NCI-H524 (cell line): ENCODE measurements around the gene PPP1R17.

Source experiments
- DNase-seq, 2 experiments: peaks; one replicate each; lab custom pipeline; 2025; lab: John Stamatoyannopoulos, UW

PPP1R17 gene

GRCh38 chr7:31687024-31687748, at the start of gene PPP1R17:
Gene PPP1R17, plus strand, starts transcription at chr7:31687215. Its CDS starts 5,227 bp downstream, at chr7:31692442.
- DNase-seq = peak; percentile 72 to 88

GRCh38 chr7:31640381-31640780, 46.6 kb upstream of the PPP1R17 start:
- no peak for DNase-seq

- DNase-seq = no peak
These were observed 44.3 kb upstream of the PPP1R17 start for GRCh38 chr7:31642681-31643115.

GRCh38 chr7:31646942-31647341, 40.1 kb upstream of the PPP1R17 start:
- no peak for DNase-seq

GRCh38 chr7:31647511-31647910, 39.5 kb upstream of the PPP1R17 start:
- DNase-seq = no peak

GRCh38 chr7:31648288-31648687, 38.7 kb upstream of the PPP1R17 start:
- DNase-seq = peak in 1 of 2 experiments; percentile 23

GRCh38 chr7:31648880-31649279, 38.1 kb upstream of the PPP1R17 start:
- no peak for DNase-seq

- DNase-seq = peak in 1 of 2 experiments; percentile 6
These were observed 35.6 kb upstream of the PPP1R17 start for GRCh38 chr7:31651234-31652062.

GRCh38 chr7:31652063-31652326, 35.0 kb upstream of the PPP1R17 start:
- no peak for DNase-seq

- DNase-seq = no peak
These were observed 23.9 kb upstream of the PPP1R17 start for GRCh38 chr7:31663072-31663471.

- no peak for DNase-seq
These were observed 22.1 kb upstream of the PPP1R17 start for GRCh38 chr7:31664890-31665289.

- no peak for DNase-seq
These were observed 21.5 kb upstream of the PPP1R17 start for GRCh38 chr7:31665546-31665945.

GRCh38 chr7:31669461-31669860, 17.6 kb upstream of the PPP1R17 start:
- no peak for DNase-seq

- DNase-seq = peak; percentile 93 to 98
These were observed 7.3 kb upstream of the PPP1R17 start for GRCh38 chr7:31679574-31680305.

GRCh38 chr7:31683445-31684225, 3.4 kb upstream of the PPP1R17 start:
- peak; percentile 93 to 99 for DNase-seq

GRCh38 chr7:31688372-31688771, 1.4 kb downstream of the PPP1R17 start:
- no peak for DNase-seq

GRCh38 chr7:31688996-31689395, 2.0 kb downstream of the PPP1R17 start:
- peak in 1 of 2 experiments; percentile 30 for DNase-seq

GRCh38 chr7:31690935-31691334, 3.9 kb downstream of the PPP1R17 start:
- peak; percentile 27 to 73 for DNase-seq

GRCh38 chr7:31692451-31692850, 5.4 kb downstream of the PPP1R17 start:
- DNase-seq = peak; percentile 83 to 93

- no peak for DNase-seq
These were observed 5.9 kb downstream of the PPP1R17 start for GRCh38 chr7:31692871-31693270.

- DNase-seq = no peak
These were observed 9.0 kb downstream of the PPP1R17 start for GRCh38 chr7:31695859-31696614.
